Head of caudate nucleus (tissue), 42 donors: Measurements from ENCODE around the gene HPSE2.
"Not testable (repeated sequence)": the region's sequence is repeated elsewhere in the genome, so short reads cannot be mapped to it uniquely, and the experiment has no call there.

Experiments
- DNase-seq, 42 donors: peaks; one replicate each; pipeline versions ENCODE4 v3.0.0 to v3.0.0-alpha.2; 2020 to 2021; ENCODE audit warnings: mixed read lengths in 7 of 42
- intact Hi-C: fragments of 100-400 bp; cut with DNase I; formaldehyde crosslinking; loops from one replicate; pipeline ENCODE4 v1.15.0; 2022

The HPSE2 gene

GRCh38 chr10:99042051-99042771 is 193.4 kb downstream of the HPSE2 start:
- no peak for DNase-seq
- intact Hi-C loops: no loop called here

DNA sequence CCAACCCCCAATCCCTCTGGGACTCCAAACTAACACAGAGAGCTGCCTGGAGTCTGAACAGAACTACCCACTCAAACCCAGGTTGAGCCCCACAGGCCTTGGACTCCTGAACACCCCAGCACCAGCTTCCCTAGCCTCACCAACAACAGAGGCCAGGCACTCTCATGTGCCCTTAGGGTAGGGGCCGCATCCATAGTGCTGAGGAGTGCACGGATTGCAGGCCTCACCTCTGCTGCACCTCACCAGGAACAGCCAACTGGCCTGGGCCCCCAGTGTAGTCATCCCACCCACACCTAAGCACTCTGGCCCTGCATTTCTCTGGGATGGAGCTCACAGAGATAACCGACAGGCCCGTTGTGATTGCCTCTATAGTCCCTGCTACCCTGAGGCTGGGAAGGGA is 194.2 kb downstream of the HPSE2 start:
- intact Hi-C loops: no loop called here
- DNase-seq: no peak

GRCh38 chr10:99013885-99014284 is 221.8 kb downstream of the HPSE2 start:
- DNase-seq: no peak
- intact Hi-C loops: no loop called here

GRCh38 chr10:99010286-99010685 is 225.4 kb downstream of the HPSE2 start:
- intact Hi-C loops: no loop called here
- no peak for DNase-seq

GRCh38 chr10:99008054-99008453 is 227.6 kb downstream of the HPSE2 start:
- intact Hi-C loops: no loop called here
- DNase-seq: no peak

DNA sequence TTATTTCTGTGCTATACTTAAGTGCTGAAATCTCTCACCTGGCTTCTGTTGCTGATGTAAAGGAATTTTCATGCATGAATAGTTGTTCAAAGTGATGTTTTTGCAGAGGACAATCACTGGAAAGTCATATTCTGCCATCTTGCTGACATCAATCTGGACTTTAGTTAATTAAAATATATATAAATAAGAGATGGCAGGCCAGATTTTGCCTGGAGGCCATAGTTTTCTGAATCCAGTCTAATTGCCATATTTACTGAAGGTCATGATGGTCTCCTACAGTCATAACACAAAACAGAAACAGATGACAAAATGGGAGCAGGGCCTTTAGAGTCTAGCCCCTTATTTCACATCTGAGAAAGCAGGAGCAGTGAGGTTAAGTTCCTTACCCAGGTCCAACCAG is 228.2 kb downstream of the HPSE2 start:
- no peak for DNase-seq
- intact Hi-C loops: no loop called here

DNA sequence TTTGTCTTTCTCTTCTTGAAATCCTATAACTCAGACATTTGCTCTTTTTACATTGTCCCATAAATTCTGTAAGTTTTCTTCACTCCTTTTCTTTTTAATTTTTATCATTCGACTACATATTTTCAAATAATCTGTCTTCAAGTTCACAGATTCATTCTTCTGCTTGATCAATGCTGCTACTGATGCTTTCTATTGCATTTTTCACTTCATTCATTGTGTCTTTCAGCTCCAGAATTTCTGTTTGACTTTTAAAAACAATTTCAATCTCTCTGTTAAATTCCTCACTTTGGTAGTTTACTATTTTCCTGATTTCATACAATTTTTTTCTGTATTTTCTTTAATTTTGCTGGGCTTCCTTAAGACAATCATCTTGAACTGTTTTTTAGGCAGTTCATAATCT is 230.4 kb downstream of the HPSE2 start:
- no peak for DNase-seq
- intact Hi-C loops: no loop called here

- intact Hi-C loops: no loop called here
- no peak for DNase-seq
Measured at GRCh38 chr10:99004738-99005137, 230.9 kb downstream of the HPSE2 start.

DNA sequence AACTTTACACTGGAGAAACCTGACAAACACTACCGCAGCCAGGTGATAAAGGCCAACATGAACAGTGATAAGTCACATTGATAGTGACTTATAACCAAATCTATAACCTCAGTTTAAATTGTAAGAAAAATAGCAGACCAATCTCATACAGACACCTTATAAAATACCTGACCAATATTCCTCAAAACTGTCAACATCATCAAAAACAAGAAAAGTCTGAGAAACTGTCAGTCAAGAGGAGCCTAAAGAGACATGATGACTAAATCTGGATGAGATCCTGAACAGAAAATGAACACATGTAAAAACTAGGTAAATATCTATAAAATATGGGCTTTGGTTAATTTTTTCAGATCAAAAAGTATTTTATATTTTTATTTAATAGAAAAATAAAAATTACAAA is 233.3 kb downstream of the HPSE2 start:
- intact Hi-C loops: no loop called here
- no peak for DNase-seq

DNA sequence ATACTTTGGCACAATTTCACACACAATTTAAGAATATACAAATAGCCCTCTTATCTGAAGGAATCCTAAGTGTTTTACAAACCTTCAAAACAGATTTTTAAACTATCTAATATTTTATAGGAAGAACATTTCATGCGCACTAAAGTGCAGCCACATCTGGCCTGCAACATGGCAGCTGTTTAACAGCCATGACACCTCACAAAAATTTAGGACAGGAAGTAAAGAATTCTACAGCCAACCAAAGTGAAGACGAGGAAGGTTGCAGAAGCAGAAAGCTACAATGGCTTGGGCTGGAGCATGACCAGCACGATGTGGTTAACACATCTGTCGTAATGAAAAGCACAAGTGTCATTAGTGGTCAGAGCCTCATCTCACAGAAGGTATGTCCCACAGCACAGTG is 238.1 kb downstream of the HPSE2 start:
- DNase-seq: no peak
- intact Hi-C loops: no loop called here

GRCh38 chr10:98994030-98994429 is 241.6 kb downstream of the HPSE2 start:
- no peak for DNase-seq
- intact Hi-C loops: no loop called here

GRCh38 chr10:98983751-98984150 is 251.9 kb downstream of the HPSE2 start:
- DNase-seq, intact Hi-C loops: not testable (repeated sequence)

GRCh38 chr10:98980353-98980752 is 255.3 kb downstream of the HPSE2 start:
- DNase-seq: no peak
- intact Hi-C loops: no loop called here

- intact Hi-C loops: no loop called here
- no peak for DNase-seq
Measured at GRCh38 chr10:98971464-98971863, 264.2 kb downstream of the HPSE2 start.

- intact Hi-C loops: no loop called here
- no peak for DNase-seq
Measured at GRCh38 chr10:98967601-98968000, 268.1 kb downstream of the HPSE2 start.

DNA sequence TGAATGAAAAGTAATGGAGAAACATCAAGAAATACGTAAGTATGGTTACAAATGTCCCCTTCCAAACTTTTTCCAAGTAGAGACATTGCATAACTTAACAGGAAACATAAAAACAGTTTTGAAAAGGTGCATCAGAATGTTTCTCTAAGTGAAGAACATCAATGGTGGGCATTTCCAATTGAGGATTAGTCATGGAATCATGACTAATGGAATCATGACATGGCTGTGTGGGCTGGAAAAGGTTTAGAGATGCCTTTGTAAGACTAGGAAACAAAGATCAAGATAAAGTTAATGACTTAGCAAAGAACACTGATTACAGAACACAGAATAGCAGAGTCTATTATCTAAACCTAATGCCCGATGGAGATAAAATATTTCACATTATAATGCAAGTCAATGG is 272.0 kb downstream of the HPSE2 start:
- DNase-seq: peak in 3 of 42 donors; percentile 2 to 17 (median 11)
- intact Hi-C loops: no loop called here

- intact Hi-C loops: no loop called here
Measured at GRCh38 chr10:98959379-98959778, 276.3 kb downstream of the HPSE2 start.

GRCh38 chr10:98957801-98958200 is 277.9 kb downstream of the HPSE2 start:
- intact Hi-C loops: no loop called here

More at GRCh38 chr10:98959379-98959778, 276.3 kb downstream of the HPSE2 start:
- DNase-seq: no peak

DNA sequence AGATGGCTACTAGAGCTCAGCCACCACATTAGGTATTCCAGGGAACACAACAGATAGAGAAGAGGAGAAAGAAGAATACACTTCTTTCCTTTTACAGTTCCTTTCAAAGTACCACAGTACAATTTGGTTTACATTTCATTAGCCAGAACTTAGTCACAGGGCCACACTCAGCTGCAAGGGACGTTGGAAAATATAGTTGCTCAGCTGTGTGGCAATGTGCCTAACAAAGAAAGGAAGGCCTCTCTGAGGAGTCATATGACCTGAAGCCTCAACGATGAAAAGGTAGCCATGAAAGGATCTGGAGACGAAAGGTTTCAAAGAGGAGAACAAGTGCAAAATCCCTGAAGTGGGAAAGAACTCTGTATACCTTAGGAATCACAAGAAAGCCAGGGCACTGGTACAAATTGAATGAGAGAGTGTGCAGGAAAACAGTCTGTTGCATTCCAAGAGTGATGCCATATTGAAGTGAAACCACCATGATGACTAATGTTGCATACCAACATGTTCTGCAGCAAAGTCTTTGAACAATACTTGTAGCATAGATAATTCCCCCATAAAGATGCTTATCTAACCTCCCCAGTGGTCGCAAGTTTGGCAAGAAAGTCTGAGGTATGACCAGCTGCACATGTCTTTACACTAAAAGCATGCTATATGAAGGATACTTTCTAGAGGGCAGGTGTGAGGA is 278.9 kb downstream of the HPSE2 start:
- DNase-seq: no peak
- intact Hi-C loops: no loop called here

More at GRCh38 chr10:98957801-98958200, 277.9 kb downstream of the HPSE2 start:
- DNase-seq: no peak

DNA sequence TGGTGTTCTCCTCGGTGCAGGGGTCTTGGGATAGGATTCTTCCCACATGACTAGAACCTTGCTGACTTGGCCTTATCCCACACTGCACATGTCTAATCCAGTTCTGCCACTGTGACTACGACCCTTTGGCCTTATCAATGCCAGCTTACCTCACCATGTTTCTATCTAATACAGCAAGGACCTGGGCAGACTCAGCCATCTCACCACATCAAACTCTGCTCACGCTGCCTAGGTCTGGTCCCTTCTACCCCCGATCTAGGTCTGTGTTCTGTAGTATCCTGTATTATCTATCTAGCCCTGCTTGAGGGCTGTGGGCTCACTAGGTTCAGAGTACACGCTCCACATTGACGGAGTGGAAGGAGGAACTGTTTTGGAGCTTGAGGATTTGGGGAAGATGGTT is 282.4 kb downstream of the HPSE2 start:
- no peak for DNase-seq
- intact Hi-C loops: no loop called here
